Heart left ventricle (tissue), 13 donors: ENCODE data around the gene CNEP1R1.

Experiments
- CTCF ChIP-seq, 12 donors: fragments of 200-600 bp; sonication (generic) in 4 of 12; IDR thresholded peaks; one replicate each; pipeline versions ENCODE4 v1.5.0 to v1.8.0; 2018 to 2022; ENCODE audit warnings: antibody characterized with exemption in 12 of 12, mild to moderate bottlenecking in 5 of 12
- POLR2A ChIP-seq, 2 donors: fragments of 450-650 bp; IDR thresholded peaks; one replicate each; pipeline ENCODE4 v1.6.1; 2017; ENCODE audit warnings: antibody characterized with exemption in 2 of 2, mild to moderate bottlenecking in 2 of 2, moderate library complexity in 2 of 2
- donor health status: ischemic (EF 13 %, LVEDD 7.1; RV severe dilation, severe dysfunction).
- donor health status: DM: no; HTN: yes; CAD: no.
- donor health status: DM: no; HTN: no; CAD: no.
- donor health status: ischemic (EF 25% LVEDD 6.9; RV normal size, moderate dysfunction).
- donor health status: ischemic (EF 25% LVEDD 5.7; RV mildly dilated, moderate dysfunction).
- donor health status: ischemic (EF 35%, LVEDD 5.7; RV mildly dilated, moderate dysfunction).
- donor health status: nonischemic (EF 11% LVEDD 7.7; RV severe dilation, severe dysfunction).
- donor health status: DM: yes; HTN: yes; CAD: no.
- donor health status: PGD.
- donor health status: ischemic (EF 29% LVEDD 5.4; RV normal size, mild dysfunction).
- donor health status: nonischemic (EF 23%, LVEDD 6.1; RV moderate dilation, normal function).

GRCh38 chr16:50010212-50010611, 14.8 kb upstream of the CNEP1R1 start:
- TF ChIP-seq CTCF (IDR thresholded peaks at IDR 0.05) (no peak), POLR2A (IDR thresholded peaks at IDR 0.05) (no peak)
